Caco-2 (cell line): Measurements from ENCODE around the gene JARID2. TPM values are rescaled to one million over a fixed set of nuclear protein-coding genes. Genes with fewer than 3 reads are reported as not detected.
A peak's percentile ranks its signal among the peaks of the same experiment; 100 is the strongest.

Experiments used
- BruUV-seq: library from RNA; stranded (reverse); fragments of 400-500 nt; replicated peaks from 2 replicates; lab custom pipeline; 2021; lab: Mats Ljungman, UMichigan
- CTCF ChIA-PET: fragments of 300-600 bp; sonication (Branson Sonifier 250); formaldehyde crosslinking; loops from one replicate; lab custom pipeline; 2022; ENCODE audit warnings: antibody characterized with exemption; lab: Charles Lee
- POLR2A ChIA-PET: fragments of 300-600 bp; sonication (Branson Sonifier 250); formaldehyde crosslinking; loops from one replicate; lab custom pipeline; 2022; ENCODE audit warnings: antibody characterized with exemption; lab: Charles Lee
- DNase-seq, 2 experiments: peaks; one replicate each; pipeline versions ENCODE4 v3.0.0 to v3.0.0-alpha.2; 2020 to 2022
- H3K27me3 ChIP-seq: replicated peaks from 2 replicates; pipeline ENCODE4 v1.6.0; 2011; ENCODE audit warnings: low read length; ENCODE audit not compliant: control insufficient read depth, insufficient read depth
- H3K36me3 ChIP-seq: 2 replicates; pipeline ENCODE4 v1.5.1; 2011; ENCODE audit warnings: low read length; ENCODE audit not compliant: control insufficient read depth, insufficient read depth
- H3K4me1 ChIP-seq: fragments of 250-450 bp; sonication (Bioruptor Pico); 2 replicates; pipeline ENCODE4 v1.5.1; 2020; ENCODE audit warnings: mild to moderate bottlenecking
- H3K4me3 ChIP-seq: 2 replicates; pipeline ENCODE4 v1.5.1; 2011; ENCODE audit warnings: low read depth, mild to moderate bottlenecking, control low read depth, low read length
- H3K9me3 ChIP-seq: fragments of 250-450 bp; sonication (Bioruptor Pico); 2 replicates; pipeline ENCODE4 v1.5.1; 2020; ENCODE audit warnings: mild to moderate bottlenecking, moderate library complexity
- H3K27ac Mint-ChIP-seq: one replicate; pipeline ENCODE4 v1.8.0; 2022; ENCODE audit warnings: mixed read lengths; ENCODE audit not compliant: unreplicated experiment
- H3K27me3 Mint-ChIP-seq: one replicate; pipeline ENCODE4 v1.8.0; 2022; ENCODE audit warnings: mixed read lengths; ENCODE audit not compliant: insufficient read depth, unreplicated experiment
- H3K36me3 Mint-ChIP-seq: one replicate; pipeline ENCODE4 v1.8.0; 2022; ENCODE audit warnings: mild to moderate bottlenecking, mixed read lengths; ENCODE audit not compliant: insufficient read depth, unreplicated experiment
- H3K4me1 Mint-ChIP-seq: one replicate; pipeline ENCODE4 v1.8.0; 2022; ENCODE audit warnings: low read depth, mixed read lengths; ENCODE audit not compliant: unreplicated experiment
- H3K4me3 Mint-ChIP-seq: one replicate; pipeline ENCODE4 v1.8.0; 2022; ENCODE audit warnings: mild to moderate bottlenecking, moderate library complexity, mixed read lengths; ENCODE audit not compliant: unreplicated experiment
- H3K9me3 Mint-ChIP-seq: one replicate; pipeline ENCODE4 v1.8.0; 2022; ENCODE audit warnings: mixed read lengths; ENCODE audit not compliant: unreplicated experiment
- intact Hi-C: fragments of 100-400 bp; cut with micrococcal nuclease; formaldehyde crosslinking; loops from one replicate; pipeline ENCODE4 v1.10.0; 2022; ENCODE audit not compliant: unreplicated experiment
- total RNA-seq: library from RNA; stranded (reverse); gene quantifications from 2 replicates; pipeline ENCODE4 v1.2.3, GENCODE V29; 2022
- TF ChIP-seq, protein P1 (sequence below), 2 experiments: fragments of 200-600 bp in 1 of 2; IDR thresholded peaks; 1 replicate in 1 of 2; 2 replicates in 1 of 2; pipeline versions ENCODE4 v1.5.1 to v1.8.0; 2011 to 2022; ENCODE audit warnings: antibody characterized with exemption in 1 of 2, control low read depth in 1 of 2, inconsistent platforms in 1 of 2, low read depth in 1 of 2, low read length in 1 of 2, mild to moderate bottlenecking in 1 of 2, moderate library complexity in 1 of 2; ENCODE audit not compliant: insufficient read depth in 1 of 2, severe bottlenecking in 1 of 2, unreplicated experiment in 1 of 2

The JARID2 gene
- total RNA-seq, 1 experiment from 2014 or later: 18.3 TPM

DNA sequence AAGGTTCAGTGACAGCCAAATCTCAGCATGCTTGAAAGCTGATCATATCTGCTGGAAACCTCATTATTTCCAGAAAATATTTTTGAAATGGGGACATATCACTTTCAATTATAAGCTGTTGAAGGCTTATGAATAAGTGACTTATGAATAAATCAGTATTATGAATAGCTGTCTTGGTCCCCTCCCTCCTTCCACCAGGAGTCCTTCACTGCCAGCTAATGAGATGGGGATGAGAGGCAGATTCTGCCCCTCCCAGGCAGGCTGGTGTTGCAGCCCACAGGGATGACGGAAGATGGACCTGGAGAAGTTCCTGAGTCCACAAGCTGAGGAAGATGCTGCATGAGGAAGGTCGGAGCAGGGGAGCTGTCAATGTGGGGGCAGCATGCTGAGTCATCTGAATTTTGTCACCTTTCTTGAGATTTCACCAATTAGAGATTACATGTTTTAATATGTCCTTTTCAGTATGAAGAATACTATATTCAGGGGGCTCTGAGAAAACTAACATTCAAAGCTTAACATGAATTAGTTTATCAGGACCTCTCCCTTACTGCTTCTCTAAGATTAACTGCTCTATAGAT lies 304.8 kb downstream of the JARID2 start:
- no peaks in the 10 kb centered on the region for H3K27me3 ChIP-seq
- TF ChIP-seq, protein P1, sequence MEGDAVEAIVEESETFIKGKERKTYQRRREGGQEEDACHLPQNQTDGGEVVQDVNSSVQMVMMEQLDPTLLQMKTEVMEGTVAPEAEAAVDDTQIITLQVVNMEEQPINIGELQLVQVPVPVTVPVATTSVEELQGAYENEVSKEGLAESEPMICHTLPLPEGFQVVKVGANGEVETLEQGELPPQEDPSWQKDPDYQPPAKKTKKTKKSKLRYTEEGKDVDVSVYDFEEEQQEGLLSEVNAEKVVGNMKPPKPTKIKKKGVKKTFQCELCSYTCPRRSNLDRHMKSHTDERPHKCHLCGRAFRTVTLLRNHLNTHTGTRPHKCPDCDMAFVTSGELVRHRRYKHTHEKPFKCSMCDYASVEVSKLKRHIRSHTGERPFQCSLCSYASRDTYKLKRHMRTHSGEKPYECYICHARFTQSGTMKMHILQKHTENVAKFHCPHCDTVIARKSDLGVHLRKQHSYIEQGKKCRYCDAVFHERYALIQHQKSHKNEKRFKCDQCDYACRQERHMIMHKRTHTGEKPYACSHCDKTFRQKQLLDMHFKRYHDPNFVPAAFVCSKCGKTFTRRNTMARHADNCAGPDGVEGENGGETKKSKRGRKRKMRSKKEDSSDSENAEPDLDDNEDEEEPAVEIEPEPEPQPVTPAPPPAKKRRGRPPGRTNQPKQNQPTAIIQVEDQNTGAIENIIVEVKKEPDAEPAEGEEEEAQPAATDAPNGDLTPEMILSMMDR (IDR thresholded peaks at IDR 0.05; ENCODE audit: insufficient read depth in 1 of 2, low read depth in 1 of 2, low read length in 1 of 2, severe bottlenecking in 1 of 2, unreplicated experiment in 1 of 2): no peak
- peaks cover 20% of the 10 kb centered on the region for H3K4me1 Mint-ChIP-seq
- H3K4me3 Mint-ChIP-seq: no peak overlapping the region
- DNase-seq: no peak
- ChIA-PET CTCF (no interaction called here), POLR2A (no interaction called here)
- H3K36me3 Mint-ChIP-seq: peaks cover 15% of the 10 kb centered on the region
- H3K9me3 ChIP-seq: no peaks in the 10 kb centered on the region
- no peak overlapping the region for H3K4me3 ChIP-seq
- H3K9me3 Mint-ChIP-seq: no peaks in the 10 kb centered on the region
- peak overlapping the region; percentile 34 for H3K27ac Mint-ChIP-seq
- BruUV-seq: no TSS peak
- no peaks in the 10 kb centered on the region for H3K27me3 Mint-ChIP-seq
- H3K4me1 ChIP-seq: peaks cover 10% of the 10 kb centered on the region
- intact Hi-C loops: no loop called here
- H3K36me3 ChIP-seq: no peaks in the 10 kb centered on the region

DNA sequence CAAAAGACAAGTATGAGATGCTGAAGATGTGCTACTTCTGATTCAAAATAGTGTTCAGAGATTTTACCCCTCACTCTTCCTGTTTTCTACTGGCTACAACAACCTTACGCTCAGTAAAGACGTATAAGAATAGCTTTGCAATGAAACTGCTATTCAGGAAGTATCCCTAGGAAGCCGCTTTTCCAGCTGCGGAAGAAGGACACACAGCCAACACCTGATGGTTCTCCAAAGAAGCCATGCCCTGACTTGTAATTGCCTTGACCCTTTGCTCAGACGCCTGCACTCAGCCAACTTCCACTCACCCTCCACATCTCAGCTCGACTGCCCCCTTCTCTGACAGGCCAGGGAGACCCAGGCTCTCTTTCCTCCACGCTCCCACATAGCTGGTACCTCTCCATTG lies 305.4 kb downstream of the JARID2 start:
- no peaks in the 10 kb centered on the region for H3K27me3 Mint-ChIP-seq
- no TSS peak for BruUV-seq
- TF ChIP-seq, protein P1 (IDR thresholded peaks at IDR 0.05; ENCODE audit: insufficient read depth in 1 of 2, low read depth in 1 of 2, low read length in 1 of 2, severe bottlenecking in 1 of 2, unreplicated experiment in 1 of 2): no peak
- H3K36me3 Mint-ChIP-seq: peaks cover 15% of the 10 kb centered on the region
- Histone ChIP-seq H3K36me3 (no peaks in the 10 kb centered on the region), H3K9me3 (no peaks in the 10 kb centered on the region), H3K27me3 (no peaks in the 10 kb centered on the region), H3K4me1 (peaks cover 11% of the 10 kb centered on the region), H3K4me3 (no peak overlapping the region)
- CTCF ChIA-PET: no interaction called here
- H3K4me1 Mint-ChIP-seq: peaks cover 20% of the 10 kb centered on the region
- intact Hi-C loops: no loop called here
- H3K27ac Mint-ChIP-seq: no peak overlapping the region
- H3K9me3 Mint-ChIP-seq: no peaks in the 10 kb centered on the region
- no peak overlapping the region for H3K4me3 Mint-ChIP-seq
- no peak for DNase-seq
- POLR2A ChIA-PET: no interaction called here

DNA sequence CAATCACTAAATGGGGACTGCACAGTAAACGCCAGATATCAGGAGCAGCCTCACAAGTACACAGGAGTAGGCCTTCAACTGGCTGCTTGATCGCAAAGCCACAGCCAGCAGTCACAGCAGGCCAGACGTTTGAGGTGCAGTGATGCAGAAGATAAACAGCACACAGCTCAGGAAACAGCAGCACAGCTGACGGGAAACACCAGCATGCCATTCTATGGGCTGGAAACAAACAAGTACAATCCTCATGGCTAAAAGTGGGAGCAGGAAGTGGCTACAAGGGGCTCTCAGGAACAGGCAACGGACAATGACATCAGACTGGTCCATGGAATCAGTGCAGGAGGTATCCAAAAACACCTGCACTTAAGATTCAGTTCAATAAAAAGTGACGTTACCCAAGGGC lies 305.9 kb downstream of the JARID2 start:
- Histone ChIP-seq H3K4me1 (peaks cover 16% of the 10 kb centered on the region), H3K9me3 (no peaks in the 10 kb centered on the region), H3K27me3 (no peaks in the 10 kb centered on the region), H3K4me3 (no peak overlapping the region), H3K36me3 (no peaks in the 10 kb centered on the region)
- Mint-ChIP-seq H3K36me3 (peaks cover 15% of the 10 kb centered on the region), H3K9me3 (no peaks in the 10 kb centered on the region), H3K27me3 (no peaks in the 10 kb centered on the region), H3K4me3 (no peak overlapping the region), H3K4me1 (peaks cover 25% of the 10 kb centered on the region), H3K27ac (no peak overlapping the region)
- ChIA-PET POLR2A (no interaction called here), CTCF (no interaction called here)
- intact Hi-C loops: no loop called here
- BruUV-seq: no TSS peak
- TF ChIP-seq, protein P1 (IDR thresholded peaks at IDR 0.05; ENCODE audit: insufficient read depth in 1 of 2, low read depth in 1 of 2, low read length in 1 of 2, severe bottlenecking in 1 of 2, unreplicated experiment in 1 of 2): no peak
- DNase-seq: no peak
